Measurements from ENCODE around the gene ARHGAP42.

The ARHGAP42 gene

GRCh38 chr11:100805506-100806199 is 118.6 kb downstream of the ARHGAP42 start:
- no peak for DNase-seq

GRCh38 chr11:100806296-100806695 is 119.2 kb downstream of the ARHGAP42 start:
- no peak for DNase-seq

- no peak for DNase-seq
Observed at GRCh38 chr11:100808904-100809491, 121.9 kb downstream of the ARHGAP42 start.

- no peak for DNase-seq
Observed at GRCh38 chr11:100810146-100810545, 123.1 kb downstream of the ARHGAP42 start.

GRCh38 chr11:100810666-100811065 is 123.6 kb downstream of the ARHGAP42 start:
- no peak for DNase-seq

- DNase-seq: no peak
Observed at GRCh38 chr11:100812517-100812916, 125.4 kb downstream of the ARHGAP42 start.

- no peak for DNase-seq
Observed at GRCh38 chr11:100815787-100816330, 128.8 kb downstream of the ARHGAP42 start.

GRCh38 chr11:100816823-100817222 is 129.7 kb downstream of the ARHGAP42 start:
- no peak for DNase-seq

GRCh38 chr11:100817620-100818019 is 130.5 kb downstream of the ARHGAP42 start:
- DNase-seq: no peak

GRCh38 chr11:100820621-100821020 is 133.5 kb downstream of the ARHGAP42 start:
- no peak for DNase-seq

GRCh38 chr11:100821198-100821597 is 134.1 kb downstream of the ARHGAP42 start:
- DNase-seq: no peak

GRCh38 chr11:100823360-100823759 is 136.3 kb downstream of the ARHGAP42 start:
- DNase-seq: no peak

- no peak for DNase-seq
Observed at GRCh38 chr11:100824041-100824809, 137.1 kb downstream of the ARHGAP42 start.

- DNase-seq: no peak
Observed at GRCh38 chr11:100825626-100826025, 138.5 kb downstream of the ARHGAP42 start.

- no peak for DNase-seq
Observed at GRCh38 chr11:100827934-100828661, 141.0 kb downstream of the ARHGAP42 start.

GRCh38 chr11:100830274-100830673 is 143.2 kb downstream of the ARHGAP42 start:
- DNase-seq: no peak

GRCh38 chr11:100830978-100831732 is 144.1 kb downstream of the ARHGAP42 start:
- no peak for DNase-seq

- no peak for DNase-seq
Observed at GRCh38 chr11:100831929-100832494, 144.9 kb downstream of the ARHGAP42 start.

- no peak for DNase-seq
Observed at GRCh38 chr11:100832829-100833228, 145.7 kb downstream of the ARHGAP42 start.

- DNase-seq: no peak
Observed at GRCh38 chr11:100833276-100833675, 146.2 kb downstream of the ARHGAP42 start.

- DNase-seq: no peak
Observed at GRCh38 chr11:100835854-100836253, 148.8 kb downstream of the ARHGAP42 start.

- no peak for DNase-seq
Observed at GRCh38 chr11:100837311-100837710, 150.2 kb downstream of the ARHGAP42 start.

Measured in NCI-H774 (cell line).